Neural progenitor cell (in vitro differentiated cells): ENCODE results near the gene SLC2A8. TPM values are rescaled to one million over a fixed set of nuclear protein-coding genes. Genes with fewer than 3 reads are reported as not detected.

Experiments
- DNase-seq: peaks from one replicate; pipeline ENCODE4 v3.0.0-alpha.2; 2016; ENCODE audit warnings: low spot score
- H2AFZ ChIP-seq: fragments of 200-600 bp; sonication (generic); replicated peaks from 2 replicates; pipeline ENCODE4 v1.6.1; 2016; ENCODE audit warnings: antibody characterized with exemption
- H3F3A ChIP-seq: fragments of 200-600 bp; sonication (generic); 2 replicates; pipeline ENCODE4 v1.6.1; 2016; ENCODE audit warnings: antibody characterized with exemption, low read depth
- H3K27ac ChIP-seq: fragments of 200-600 bp; sonication (generic); 2 replicates; pipeline ENCODE4 v1.5.1; 2016; ENCODE audit warnings: mild to moderate bottlenecking
- H3K27me3 ChIP-seq: fragments of 200-600 bp; sonication (generic); 2 replicates; pipeline ENCODE4 v1.6.1; 2016; ENCODE audit warnings: mild to moderate bottlenecking, moderate library complexity
- H3K36me3 ChIP-seq: fragments of 200-600 bp; sonication (generic); 2 replicates; pipeline ENCODE4 v1.5.1; 2016
- H3K4me1 ChIP-seq: fragments of 200-600 bp; sonication (generic); 2 replicates; pipeline ENCODE4 v1.6.1; 2016; ENCODE audit warnings: mixed run types
- H3K4me2 ChIP-seq: fragments of 200-600 bp; sonication (generic); 2 replicates; pipeline ENCODE4 v1.6.1; 2016
- H3K4me3 ChIP-seq: fragments of 200-600 bp; sonication (generic); 2 replicates; pipeline ENCODE4 v1.5.1; 2016
- H3K79me2 ChIP-seq: fragments of 200-600 bp; sonication (generic); 2 replicates; pipeline ENCODE4 v1.6.1; 2016; ENCODE audit warnings: low read depth
- H3K9ac ChIP-seq: fragments of 200-600 bp; sonication (generic); 2 replicates; pipeline ENCODE4 v1.6.1; 2016
- H3K9me3 ChIP-seq: fragments of 200-600 bp; sonication (generic); 2 replicates; pipeline ENCODE4 v1.5.1; 2016; ENCODE audit warnings: low read depth
- H4K20me1 ChIP-seq: fragments of 200-600 bp; sonication (generic); 2 replicates; pipeline ENCODE4 v1.6.1; 2016; ENCODE audit warnings: low read depth
- H3K27ac Mint-ChIP-seq: 3 replicates; pipeline ENCODE4 v1.8.0; 2021; ENCODE audit warnings: mixed read lengths
- H3K27me3 Mint-ChIP-seq: 2 replicates; pipeline ENCODE4 v1.8.0; 2022; ENCODE audit warnings: low read depth, mild to moderate bottlenecking, inconsistent platforms, moderate library complexity, mixed read lengths; ENCODE audit not compliant: insufficient read depth
- H3K36me3 Mint-ChIP-seq: 3 replicates; pipeline ENCODE4 v1.8.0; 2021; ENCODE audit warnings: mixed read lengths
- H3K4me1 Mint-ChIP-seq: 3 replicates; pipeline ENCODE4 v1.8.0; 2021; ENCODE audit warnings: mixed read lengths
- H3K4me3 Mint-ChIP-seq: 3 replicates; pipeline ENCODE4 v1.8.0; 2021; ENCODE audit warnings: mild to moderate bottlenecking, moderate library complexity, mixed read lengths
- H3K9me3 Mint-ChIP-seq: 3 replicates; pipeline ENCODE4 v1.8.0; 2020; ENCODE audit warnings: mixed read lengths
- EZH2 ChIP-seq: fragments of 200-600 bp; sonication (generic); IDR thresholded peaks from 2 replicates; pipeline ENCODE4 v1.6.1; 2017; ENCODE audit warnings: antibody characterized with exemption, mild to moderate bottlenecking, moderate library complexity
- EZH2phosphoT487 ChIP-seq: fragments of 200-600 bp; sonication (generic); IDR thresholded peaks from 2 replicates; pipeline ENCODE4 v1.6.1; 2017; ENCODE audit warnings: antibody characterized with exemption
- total RNA-seq: library from RNA; depleted of rRNA; stranded (reverse); fragments of >200 nt; gene quantifications from 2 replicates; pipeline ENCODE4 v1.2.3, GENCODE V29; 2015; ENCODE audit warnings: low replicate concordance
- TF ChIP-seq, protein P1 (sequence below): fragments of 200-600 bp; sonication (generic); IDR thresholded peaks from 2 replicates; pipeline ENCODE4 v1.5.1; 2017; ENCODE audit warnings: antibody characterized with exemption, mild to moderate bottlenecking

The SLC2A8 gene
- total RNA-seq, 1 donor from 2014 or later, result 9.4 TPM

DNA sequence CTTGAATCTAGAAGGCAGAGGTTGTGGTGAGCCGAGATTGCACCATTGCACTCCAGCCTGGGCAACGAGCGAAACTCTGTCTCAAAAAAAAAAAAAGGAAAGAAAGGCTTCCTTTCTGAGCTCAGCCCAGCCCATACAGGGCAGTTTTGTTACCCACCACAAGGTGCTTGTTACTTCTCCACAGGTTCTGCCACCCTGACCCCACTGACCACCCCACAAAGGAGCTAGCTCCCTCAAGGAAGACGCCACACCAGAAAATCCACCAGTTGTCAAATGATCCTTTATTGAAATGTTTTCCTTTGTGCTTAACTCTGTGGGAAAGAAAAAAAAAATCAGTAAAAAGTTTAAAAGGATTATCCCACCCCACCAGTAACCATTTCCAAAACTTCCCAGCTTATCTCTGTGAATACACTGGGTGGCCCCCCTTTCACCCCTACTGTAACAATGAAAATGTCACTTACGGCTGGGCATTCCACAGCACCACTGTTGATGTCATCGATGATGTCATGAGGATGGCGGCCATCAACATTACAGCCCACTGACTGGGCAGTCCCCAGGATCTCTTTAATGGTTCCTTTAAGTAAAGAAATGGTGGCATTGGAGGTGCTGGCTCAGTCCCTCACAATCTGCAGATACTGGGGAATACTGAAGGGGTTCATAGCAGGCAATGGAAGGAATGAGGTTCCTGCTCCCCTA, 50.6 kb downstream of the SLC2A8 start:
- H3K4me3 ChIP-seq, result no peak overlapping the region
- no peak overlapping the region for H3K4me2 ChIP-seq

DNA sequence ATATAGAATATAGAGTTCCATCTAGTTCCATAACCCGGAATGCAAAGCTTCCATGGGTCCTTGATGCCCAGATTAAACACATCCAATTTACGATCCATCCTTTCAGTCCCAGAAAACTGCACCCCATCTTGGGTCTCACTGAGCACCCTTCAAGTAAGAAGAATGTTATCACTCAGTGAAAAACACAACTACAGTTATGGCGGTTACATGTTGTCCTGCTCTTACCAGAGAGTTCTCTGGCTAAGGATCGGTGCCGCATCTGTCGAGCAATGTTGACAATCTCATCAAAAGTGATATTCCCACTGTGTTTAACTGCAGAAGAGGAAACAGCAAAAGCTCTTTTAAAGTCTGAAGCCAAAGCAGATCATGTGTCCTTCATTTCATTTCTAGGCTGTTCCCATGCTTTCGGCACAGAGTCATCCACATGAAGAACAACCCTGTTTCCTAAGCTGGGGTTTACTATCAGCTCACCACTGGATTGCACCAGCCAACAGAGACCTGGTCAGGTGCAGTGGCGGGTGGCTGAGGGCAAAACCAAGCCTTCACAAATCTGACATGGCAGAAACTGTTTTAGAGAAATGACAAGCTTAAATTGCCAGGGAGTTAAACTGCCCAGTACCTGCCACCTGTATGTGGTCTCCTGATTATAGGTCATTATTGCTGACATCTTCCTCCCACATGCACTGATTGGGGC, 51.3 kb downstream of the SLC2A8 start:
- Mint-ChIP-seq H3K4me3 (peak overlapping the region; percentile 66), H3K36me3 (peaks cover 58% of the 10 kb centered on the region), H3K27ac (no peak overlapping the region), H3K4me1 (peaks cover 23% of the 10 kb centered on the region), H3K9me3 (peaks cover 6% of the 10 kb centered on the region), H3K27me3 (peaks cover 4% of the 10 kb centered on the region)
- peak overlapping the region; percentile 85 for H3K4me2 ChIP-seq
- H3K79me2 ChIP-seq, result peaks cover 43% of the 10 kb centered on the region
- peaks cover 22% of the 10 kb centered on the region for H3K4me1 ChIP-seq
- TF ChIP-seq, protein P1, sequence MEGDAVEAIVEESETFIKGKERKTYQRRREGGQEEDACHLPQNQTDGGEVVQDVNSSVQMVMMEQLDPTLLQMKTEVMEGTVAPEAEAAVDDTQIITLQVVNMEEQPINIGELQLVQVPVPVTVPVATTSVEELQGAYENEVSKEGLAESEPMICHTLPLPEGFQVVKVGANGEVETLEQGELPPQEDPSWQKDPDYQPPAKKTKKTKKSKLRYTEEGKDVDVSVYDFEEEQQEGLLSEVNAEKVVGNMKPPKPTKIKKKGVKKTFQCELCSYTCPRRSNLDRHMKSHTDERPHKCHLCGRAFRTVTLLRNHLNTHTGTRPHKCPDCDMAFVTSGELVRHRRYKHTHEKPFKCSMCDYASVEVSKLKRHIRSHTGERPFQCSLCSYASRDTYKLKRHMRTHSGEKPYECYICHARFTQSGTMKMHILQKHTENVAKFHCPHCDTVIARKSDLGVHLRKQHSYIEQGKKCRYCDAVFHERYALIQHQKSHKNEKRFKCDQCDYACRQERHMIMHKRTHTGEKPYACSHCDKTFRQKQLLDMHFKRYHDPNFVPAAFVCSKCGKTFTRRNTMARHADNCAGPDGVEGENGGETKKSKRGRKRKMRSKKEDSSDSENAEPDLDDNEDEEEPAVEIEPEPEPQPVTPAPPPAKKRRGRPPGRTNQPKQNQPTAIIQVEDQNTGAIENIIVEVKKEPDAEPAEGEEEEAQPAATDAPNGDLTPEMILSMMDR, result no peak
- TF ChIP-seq EZH2 (no peak), EZH2phosphoT487 (no peak)
- H3K9ac ChIP-seq, result no peak overlapping the region
- no peaks in the 10 kb centered on the region for H3K9me3 ChIP-seq
- H3F3A ChIP-seq, result peaks cover 72% of the 10 kb centered on the region
- DNase-seq, result no peak
- peak overlapping the region; percentile 79 for H3K4me3 ChIP-seq
- H3K27me3 ChIP-seq, result no peaks in the 10 kb centered on the region
- H3K36me3 ChIP-seq, result peaks cover 17% of the 10 kb centered on the region
- peak overlapping the region; percentile 41 for H3K27ac ChIP-seq
- no peak overlapping the region for H2AFZ ChIP-seq
- H4K20me1 ChIP-seq, result peaks cover 41% of the 10 kb centered on the region

More for the DNA sequence above, 50.6 kb downstream of the SLC2A8 start:
- Histone ChIP-seq H3K9ac (no peak overlapping the region), H4K20me1 (peaks cover 41% of the 10 kb centered on the region), H3F3A (peaks cover 72% of the 10 kb centered on the region), H2AFZ (no peak overlapping the region), H3K27ac (peak overlapping the region; percentile 62), H3K27me3 (no peaks in the 10 kb centered on the region), H3K79me2 (peaks cover 43% of the 10 kb centered on the region), H3K4me1 (peaks cover 22% of the 10 kb centered on the region), H3K9me3 (no peaks in the 10 kb centered on the region), H3K36me3 (peaks cover 17% of the 10 kb centered on the region)
- H3K27me3 Mint-ChIP-seq, result peaks cover 4% of the 10 kb centered on the region
- peaks cover 61% of the 10 kb centered on the region for H3K36me3 Mint-ChIP-seq
- peaks cover 6% of the 10 kb centered on the region for H3K9me3 Mint-ChIP-seq
- TF ChIP-seq EZH2 (no peak), EZH2phosphoT487 (no peak)
- TF ChIP-seq, protein P1, result no peak
- DNase-seq, result no peak
- peaks cover 23% of the 10 kb centered on the region for H3K4me1 Mint-ChIP-seq
- H3K4me3 Mint-ChIP-seq, result no peak overlapping the region
- H3K27ac Mint-ChIP-seq, result no peak overlapping the region

DNA sequence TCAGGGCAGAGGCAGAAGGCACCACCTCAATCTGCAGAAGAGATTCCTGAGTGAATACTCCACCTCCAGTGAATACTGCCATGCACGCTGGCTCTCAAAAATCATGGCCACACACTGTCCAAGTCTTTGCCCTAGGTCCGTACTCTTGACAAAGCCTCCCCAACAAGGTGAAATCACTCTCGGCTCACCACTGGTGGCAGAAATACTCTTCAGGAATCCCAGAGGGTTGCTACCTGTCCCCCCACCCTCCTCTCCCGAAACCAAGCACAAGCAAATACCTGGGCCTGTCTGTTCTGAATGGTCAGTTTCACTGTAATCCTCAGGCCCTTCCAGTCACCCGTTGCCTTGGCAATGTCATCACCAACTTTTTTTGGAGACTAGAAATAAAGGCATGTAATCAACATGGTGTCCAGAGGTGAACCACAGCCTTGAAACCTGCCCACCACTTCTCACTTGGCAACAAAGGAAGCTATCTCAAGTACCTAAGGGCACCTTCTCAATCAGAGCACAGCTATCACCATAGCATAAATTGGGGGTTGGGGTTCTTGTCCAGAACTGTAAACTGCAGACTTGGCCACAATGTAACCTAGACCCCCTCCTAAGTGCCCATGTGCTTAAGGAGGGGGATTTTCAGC, 52.5 kb downstream of the SLC2A8 start:
- Histone ChIP-seq H3K79me2 (peaks cover 43% of the 10 kb centered on the region), H3K4me1 (peaks cover 22% of the 10 kb centered on the region), H4K20me1 (peaks cover 41% of the 10 kb centered on the region), H3K4me3 (peak overlapping the region; percentile 79), H3K36me3 (peaks cover 17% of the 10 kb centered on the region), H3K4me2 (peak overlapping the region; percentile 85), H2AFZ (no peak overlapping the region), H3K9ac (peak overlapping the region; percentile 97), H3K27ac (peak overlapping the region; percentile 44), H3K27me3 (no peaks in the 10 kb centered on the region), H3F3A (peaks cover 66% of the 10 kb centered on the region), H3K9me3 (no peaks in the 10 kb centered on the region)
- H3K27me3 Mint-ChIP-seq, result peaks cover 4% of the 10 kb centered on the region
- no peak overlapping the region for H3K27ac Mint-ChIP-seq
- DNase-seq, result no peak
- H3K4me1 Mint-ChIP-seq, result peaks cover 23% of the 10 kb centered on the region
- no peak for TF ChIP-seq EZH2phosphoT487
- TF ChIP-seq, protein P1, result no peak
- no peak for TF ChIP-seq EZH2
- peak overlapping the region; percentile 97 for H3K4me3 Mint-ChIP-seq
- H3K9me3 Mint-ChIP-seq, result peaks cover under 1% of the 10 kb centered on the region
- H3K36me3 Mint-ChIP-seq, result peaks cover 51% of the 10 kb centered on the region
